GM18861 (cell line): ENCODE data around the gene TMEM184B.

ENCODE experiments used
- ATAC-seq: cut with Tn5 transposase; IDR thresholded peaks from one replicate; pipeline ENCODE4 v1.9.1; 2021; ENCODE audit not compliant: unreplicated experiment

Gene TMEM184B

DNA sequence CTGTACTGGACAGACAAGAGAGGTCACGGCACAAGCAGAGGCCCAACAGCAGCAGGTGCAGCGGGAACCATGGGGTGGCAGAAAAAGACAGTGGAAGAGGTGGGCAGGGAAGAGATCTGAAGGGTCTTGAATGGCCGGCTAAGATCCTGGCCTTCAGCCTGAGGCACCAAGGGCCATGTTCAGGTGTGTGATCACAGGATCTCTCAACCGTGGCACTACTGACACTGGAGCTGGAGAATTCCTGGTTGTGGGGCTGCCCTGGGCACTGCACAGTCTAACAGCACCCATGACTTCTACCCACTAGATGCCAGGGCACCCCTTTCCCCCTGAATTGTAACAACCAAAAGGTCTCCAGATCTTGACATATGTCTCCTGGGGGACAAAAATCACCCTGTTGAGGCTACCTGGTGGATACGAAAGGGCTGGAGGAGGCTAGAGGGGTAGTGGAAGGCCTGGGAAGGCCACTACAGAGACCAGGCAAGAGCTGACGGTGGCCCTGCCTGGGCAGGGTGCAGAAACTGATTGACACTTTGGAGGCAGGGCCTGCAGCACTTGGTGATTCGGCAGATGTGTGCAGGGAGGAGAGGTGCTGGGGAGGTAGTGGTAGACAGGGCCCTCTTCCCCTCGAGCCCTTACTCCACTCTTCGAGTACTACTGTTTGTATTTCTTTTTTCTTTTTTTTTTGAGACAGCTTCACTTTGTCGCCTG is 36.1 kb upstream of the TMEM184B start:
- ATAC-seq = no peak

GRCh38 chr22:38305471-38306448 is 33.0 kb upstream of the TMEM184B start:
- peak; percentile 66 for ATAC-seq

GRCh38 chr22:38304526-38304925 is 31.7 kb upstream of the TMEM184B start:
- no peak for ATAC-seq

DNA sequence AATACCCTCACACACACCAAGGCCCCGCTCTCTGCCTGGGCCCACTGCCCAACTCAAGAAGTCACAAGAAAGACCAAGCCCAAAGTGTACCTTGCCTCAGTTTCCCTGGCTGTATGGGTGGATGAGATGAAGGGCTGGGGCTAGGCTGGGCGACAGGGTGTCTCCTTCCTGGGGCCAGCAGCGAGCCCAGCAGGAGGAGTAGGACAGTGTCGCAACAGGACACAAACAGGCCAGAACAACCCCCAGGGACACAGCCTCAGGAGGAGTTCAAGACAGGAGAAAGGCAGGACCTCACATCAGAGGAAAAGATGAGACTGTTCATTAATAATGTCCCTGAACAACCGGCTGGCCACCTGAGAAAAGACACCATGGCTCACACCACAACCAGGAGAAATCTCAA is 31.2 kb upstream of the TMEM184B start:
- no peak for ATAC-seq

DNA sequence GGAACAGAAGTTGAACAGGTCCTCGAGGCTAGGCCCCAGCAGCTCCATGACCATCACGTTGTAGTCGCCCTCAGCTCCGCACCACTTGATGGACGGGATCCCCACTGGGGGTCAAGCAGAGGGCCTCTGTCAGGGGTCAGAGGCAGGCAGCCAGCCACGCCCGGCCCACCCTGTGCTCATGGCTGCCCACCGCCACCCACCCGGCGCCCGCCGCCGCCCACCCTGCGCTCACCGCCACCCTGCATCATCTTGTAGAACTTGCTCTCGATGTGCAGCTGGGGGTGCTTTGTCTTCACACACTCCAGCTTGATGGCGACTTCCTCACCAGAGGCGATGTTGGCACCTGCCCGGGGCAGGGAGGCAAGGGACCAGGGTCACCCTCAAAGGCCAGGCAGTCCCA is 30.1 kb upstream of the TMEM184B start:
- ATAC-seq = no peak

DNA sequence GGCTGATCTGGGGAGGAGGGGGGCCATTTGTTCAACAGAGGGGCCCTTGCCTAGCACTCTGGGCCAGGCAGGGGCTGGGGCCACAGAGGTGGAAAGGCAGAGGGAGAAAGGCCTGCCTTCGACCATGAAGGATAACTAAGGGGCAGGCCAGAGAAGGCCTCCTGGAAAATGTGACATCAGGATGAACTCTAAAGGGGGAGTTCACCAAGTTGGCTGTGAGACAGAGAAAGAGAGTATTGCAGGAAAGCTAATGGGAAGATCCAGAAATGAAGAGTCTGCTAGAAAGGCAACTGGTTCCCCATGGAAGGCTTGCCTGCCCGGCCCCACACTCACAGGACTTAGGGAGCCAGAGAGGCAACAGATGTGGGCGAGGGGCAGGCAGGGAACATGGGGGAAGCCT is 28.1 kb upstream of the TMEM184B start:
- ATAC-seq = no peak

- no peak for ATAC-seq
Measured at GRCh38 chr22:38300197-38300945, 27.6 kb upstream of the TMEM184B start.

DNA sequence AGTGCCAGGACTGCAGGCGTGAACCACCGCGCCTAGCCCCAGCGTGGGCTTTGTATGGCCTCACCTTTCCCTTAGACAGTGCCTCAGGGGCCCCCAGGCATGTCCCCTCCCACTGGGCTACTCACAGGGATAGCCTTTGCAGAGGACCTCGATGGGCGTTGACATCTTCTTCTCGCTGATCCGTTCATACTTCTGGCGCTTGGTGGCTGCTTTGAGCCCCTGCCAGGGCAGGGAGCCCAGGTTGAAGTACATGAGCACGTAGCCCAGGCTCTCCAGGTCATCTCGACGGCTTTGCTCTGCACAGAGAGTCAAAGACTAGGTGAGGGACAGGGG is 26.9 kb upstream of the TMEM184B start:
- no peak for ATAC-seq

GRCh38 chr22:38298312-38299005 is 25.6 kb upstream of the TMEM184B start:
- no peak for ATAC-seq

GRCh38 chr22:38296372-38296771 is 23.6 kb upstream of the TMEM184B start:
- ATAC-seq = no peak

GRCh38 chr22:38295863-38296262 is 23.1 kb upstream of the TMEM184B start:
- ATAC-seq = no peak

GRCh38 chr22:38295339-38295738 is 22.5 kb upstream of the TMEM184B start:
- no peak for ATAC-seq

DNA sequence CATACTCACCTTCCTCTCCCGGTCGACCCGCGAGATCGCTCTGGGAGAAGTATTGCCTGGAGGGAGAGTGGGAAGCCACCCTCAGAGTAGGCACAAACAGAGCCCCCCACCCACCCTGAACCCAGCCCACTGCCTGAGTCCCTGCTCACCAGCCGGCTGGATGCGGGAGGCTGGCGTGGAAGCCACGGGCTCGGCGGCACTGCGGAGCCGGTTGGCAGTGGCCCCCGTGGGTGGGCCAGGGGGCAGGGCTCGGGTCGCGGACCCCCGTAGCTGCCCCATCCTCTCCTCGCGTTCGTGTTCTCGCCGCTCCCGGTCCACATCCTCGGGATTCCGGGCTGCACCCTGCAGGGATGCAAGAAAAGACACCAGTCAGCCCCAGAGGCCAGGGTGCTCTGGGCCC is 21.4 kb upstream of the TMEM184B start:
- ATAC-seq = no peak

DNA sequence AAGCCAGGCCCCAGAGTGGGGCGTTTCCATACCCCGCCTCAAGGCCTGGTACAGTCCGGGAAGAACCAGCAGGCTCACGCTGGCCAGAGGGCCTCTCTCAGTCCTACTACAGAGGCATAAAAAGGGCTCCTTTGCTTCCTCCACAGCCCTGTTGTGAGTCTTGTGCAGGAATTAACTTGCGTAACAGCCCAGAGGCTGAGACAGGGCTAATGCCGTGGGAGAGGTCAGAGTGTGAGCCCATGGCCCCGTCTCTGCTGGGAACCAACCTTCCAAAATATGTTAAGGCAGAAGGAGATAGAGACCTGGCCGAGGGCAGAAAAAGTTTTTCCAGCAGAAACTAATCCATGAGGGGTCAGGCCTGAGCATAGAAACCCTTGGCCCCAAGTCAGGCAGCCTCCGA is 19.9 kb upstream of the TMEM184B start:
- ATAC-seq = no peak

GRCh38 chr22:38291201-38291777 is 18.5 kb upstream of the TMEM184B start:
- no peak for ATAC-seq

DNA sequence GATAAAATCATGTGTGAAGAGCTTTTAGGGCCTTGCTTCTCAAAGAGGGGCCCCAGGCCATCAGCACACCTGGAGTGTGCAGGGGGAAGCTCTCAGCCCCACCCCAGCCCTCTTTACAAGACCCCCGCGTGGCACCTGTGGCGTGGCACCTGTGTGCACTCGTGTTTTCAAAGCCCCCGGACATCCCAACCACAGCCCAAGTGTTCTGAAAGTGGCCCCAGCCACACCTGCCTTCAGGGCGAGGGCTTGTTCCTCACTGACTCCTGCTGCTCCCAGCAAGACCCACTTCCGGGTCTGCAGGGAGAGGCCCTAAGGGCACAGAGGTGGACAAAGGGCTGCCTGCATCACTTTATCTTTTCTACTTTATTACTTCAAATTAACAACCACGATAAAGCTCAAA is 17.5 kb upstream of the TMEM184B start:
- no peak for ATAC-seq

DNA sequence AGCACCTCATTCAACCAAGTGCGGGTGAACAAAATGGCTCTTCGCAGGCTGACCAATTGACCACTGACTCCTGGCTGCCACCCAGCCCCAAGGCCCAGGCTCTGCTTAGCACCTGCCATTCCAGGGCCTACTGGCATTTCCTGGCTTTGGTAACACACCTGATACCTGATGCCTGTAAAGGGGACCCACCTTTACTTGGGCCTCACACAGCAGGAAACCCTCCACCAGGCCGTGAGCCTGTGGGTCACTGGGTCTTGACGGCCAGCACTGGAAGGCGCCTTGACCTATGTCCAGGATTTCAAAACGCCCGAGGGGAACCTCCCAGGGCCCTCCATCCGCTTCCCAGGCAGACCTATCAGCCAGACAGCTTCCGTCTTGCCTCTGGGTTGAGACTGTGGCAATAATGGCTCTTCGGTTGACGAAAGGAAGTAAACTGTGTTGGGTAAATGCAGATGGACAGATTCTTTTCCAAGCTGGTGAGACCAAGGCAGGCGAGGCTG is 16.8 kb upstream of the TMEM184B start:
- no peak for ATAC-seq

DNA sequence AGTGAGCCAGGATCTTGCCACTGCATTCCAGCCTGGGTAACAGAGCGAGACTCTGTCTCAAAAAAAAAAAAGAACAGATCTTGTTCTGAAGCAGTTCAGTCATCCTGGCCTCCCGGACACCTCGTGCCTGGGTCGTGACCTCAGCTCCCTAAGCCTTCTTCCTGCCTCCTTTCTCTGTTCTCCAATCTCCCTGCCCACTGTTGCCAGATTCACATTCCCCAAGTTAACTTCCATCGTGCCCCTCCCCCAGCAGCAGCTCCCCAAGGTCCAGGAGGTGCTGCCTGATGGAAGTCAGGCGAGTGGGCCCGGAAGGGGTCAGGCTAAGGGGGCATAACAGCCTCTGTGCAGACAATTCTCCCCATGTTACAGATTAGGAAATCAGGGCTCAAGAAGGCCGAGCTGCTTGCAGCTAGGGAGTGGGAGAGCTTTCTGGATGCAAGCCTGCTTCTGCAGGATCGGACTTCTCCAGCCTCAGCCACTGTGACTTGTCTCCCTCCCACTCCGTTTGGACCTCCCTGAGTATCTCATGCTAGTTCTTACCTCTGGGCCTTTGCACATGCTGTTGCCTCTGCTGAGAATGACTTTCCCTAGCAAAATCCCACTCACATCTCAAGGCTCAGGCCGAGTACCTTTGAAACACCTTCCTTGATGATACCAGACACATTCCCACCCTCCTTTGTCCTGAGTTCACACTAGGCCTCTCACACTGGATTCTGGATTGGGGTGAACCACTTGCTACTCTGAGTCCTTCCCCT is 14.3 kb upstream of the TMEM184B start:
- no peak for ATAC-seq

DNA sequence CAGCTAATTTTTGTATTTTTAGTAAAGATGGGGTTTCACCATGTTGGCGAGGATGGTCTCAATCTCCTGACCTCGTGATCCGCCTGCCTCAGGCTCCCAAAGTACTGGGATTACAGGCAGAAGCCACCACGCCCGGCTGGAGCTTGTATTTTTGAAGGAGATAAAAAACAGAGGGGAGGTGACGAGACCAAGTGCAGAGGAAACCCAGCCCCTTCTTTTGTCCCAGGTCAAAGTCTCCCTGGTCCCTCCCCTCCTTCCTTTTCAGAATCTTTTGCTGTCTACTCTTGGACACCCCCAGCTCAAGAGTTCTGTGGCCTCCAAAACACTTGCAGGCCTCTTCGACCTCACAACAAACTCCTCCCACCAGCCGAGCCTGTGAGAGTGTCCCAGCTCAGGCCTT is 12.2 kb upstream of the TMEM184B start:
- ATAC-seq = no peak

DNA sequence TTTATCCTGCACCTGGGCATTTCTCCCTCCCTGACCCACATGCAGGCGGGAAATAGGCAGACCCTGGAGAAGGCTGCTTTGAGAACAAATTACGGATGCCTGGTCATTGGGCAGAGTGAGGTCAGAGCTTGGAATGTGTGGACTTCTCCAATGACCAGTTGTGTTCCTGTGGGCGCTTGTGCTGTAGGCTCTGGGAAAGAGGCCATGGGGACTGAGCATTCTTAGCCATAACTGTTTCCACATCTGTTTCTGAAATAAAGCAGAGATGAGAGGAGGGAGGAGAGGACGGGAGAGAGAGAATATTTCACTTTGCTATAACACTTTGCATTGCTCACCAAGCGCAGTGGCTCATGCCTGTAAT is 11.2 kb upstream of the TMEM184B start:
- no peak for ATAC-seq
